Body of pancreas (tissue), 4 donors: ENCODE results near the gene SLC18B1. TPM values are rescaled to one million over a fixed set of nuclear protein-coding genes. Genes with fewer than 3 reads are reported as not detected.

Experiments used
- ATAC-seq: fragments of 150-250 bp; one replicate; pipeline ENCODE4 v1.9.1; 2016
- DNase-seq, 4 donors: peaks; one replicate each; pipeline ENCODE4 v3.0.0-alpha.2; 2019
- H3K27ac ChIP-seq, 4 donors: fragments of 200-600 bp; sonication (generic); 1 replicate in 3 of 4; 2 replicates in 1 of 4; pipeline versions ENCODE4 v1.5.1 to v1.6.1; 2016 to 2019; ENCODE audit warnings: mild to moderate bottlenecking in 1 of 4, mixed read lengths in 1 of 4, moderate library complexity in 1 of 4
- H3K27me3 ChIP-seq, 2 donors: fragments of 200-600 bp; sonication (generic); one replicate each; pipeline ENCODE4 v1.6.0; 2016; ENCODE audit warnings: mild to moderate bottlenecking in 1 of 2
- H3K36me3 ChIP-seq, 2 donors: fragments of 200-600 bp; sonication (generic); replicated peaks in 1 of 2; 2 replicates each; pipeline ENCODE4 v1.5.1; 2016; ENCODE audit warnings: low read depth in 2 of 2; ENCODE audit not compliant: insufficient read depth in 1 of 2
- H3K4me1 ChIP-seq: fragments of 200-600 bp; sonication (generic); one replicate; pipeline ENCODE4 v1.6.0; 2016
- H3K4me3 ChIP-seq, 2 donors: fragments of 200-600 bp; sonication (generic); 1 replicate in 1 of 2; 2 replicates in 1 of 2; pipeline ENCODE4 v1.5.1; 2016 to 2019
- H3K9me3 ChIP-seq, 3 donors: fragments of 200-600 bp; sonication (generic); 1 replicate in 2 of 3; 2 replicates in 1 of 3; pipeline ENCODE4 v1.5.1; 2016
- POLR2A ChIP-seq, 3 donors: fragments of 450-650 bp; IDR thresholded peaks; one replicate each; pipeline ENCODE4 v1.6.1; 2016; ENCODE audit warnings: antibody characterized with exemption in 3 of 3, mild to moderate bottlenecking in 2 of 3
- WGBS, 2 donors: methylation state at CpG; one replicate each; pipeline ENCODE4 v1.1.5; 2017; 5-methylcytosine and 5-hydroxymethylcytosine counted together
- intact Hi-C: fragments of 100-400 bp; cut with DNase I; formaldehyde crosslinking; loops from one replicate; pipeline ENCODE4 v1.15.1; 2023
- total RNA-seq, 2 donors: library from RNA; depleted of rRNA; stranded (reverse); fragments of >200 nt; gene quantifications; one replicate each; pipeline ENCODE4 v1.1.0, GENCODE V29; 2016
- TF ChIP-seq, protein P1 (sequence below), 7 experiments: fragments of 450-650 bp in 4 of 7; fragments of 200-600 bp in 3 of 7; sonication (generic) in 3 of 7; IDR thresholded peaks; one replicate each; pipeline ENCODE4 v1.5.1; 2016 to 2019; ENCODE audit warnings: antibody characterized with exemption in 7 of 7

Gene SLC18B1
- total RNA-seq, 2 donors from 2014 or later = 7.3 to 9.9 TPM

DNA sequence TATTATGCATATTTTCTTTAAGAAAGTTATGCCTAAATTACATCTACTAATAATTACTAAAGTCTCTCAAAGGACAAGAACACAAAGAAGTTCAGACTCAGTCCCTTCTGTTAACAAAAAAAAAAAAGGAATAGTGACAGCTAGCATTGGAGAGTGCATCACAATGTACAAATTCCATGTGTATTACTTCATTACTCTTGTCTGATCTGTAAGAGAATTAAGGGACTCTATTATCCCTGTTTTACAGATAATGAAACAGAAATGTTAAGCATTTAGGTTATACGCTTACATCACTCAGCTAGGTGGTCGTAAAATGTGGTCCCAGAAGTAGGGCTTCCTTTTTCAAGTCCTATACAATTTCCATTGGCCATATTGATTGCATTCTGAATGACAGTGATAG, 67.4 kb downstream of the SLC18B1 start:
- Histone ChIP-seq H3K36me3 (no peaks in the 10 kb centered on the region), H3K4me1 (peaks cover 19% of the 10 kb centered on the region), H3K27me3 (no peaks in the 10 kb centered on the region), H3K4me3 (no peak overlapping the region), H3K9me3 (no peaks in the 10 kb centered on the region), H3K27ac (no peak overlapping the region)
- intact Hi-C loops = no loop called here
- WGBS, 2 donors = 86 to 91% methylated on average over 2 of the region's 2 CpGs
- TF ChIP-seq, protein P1, sequence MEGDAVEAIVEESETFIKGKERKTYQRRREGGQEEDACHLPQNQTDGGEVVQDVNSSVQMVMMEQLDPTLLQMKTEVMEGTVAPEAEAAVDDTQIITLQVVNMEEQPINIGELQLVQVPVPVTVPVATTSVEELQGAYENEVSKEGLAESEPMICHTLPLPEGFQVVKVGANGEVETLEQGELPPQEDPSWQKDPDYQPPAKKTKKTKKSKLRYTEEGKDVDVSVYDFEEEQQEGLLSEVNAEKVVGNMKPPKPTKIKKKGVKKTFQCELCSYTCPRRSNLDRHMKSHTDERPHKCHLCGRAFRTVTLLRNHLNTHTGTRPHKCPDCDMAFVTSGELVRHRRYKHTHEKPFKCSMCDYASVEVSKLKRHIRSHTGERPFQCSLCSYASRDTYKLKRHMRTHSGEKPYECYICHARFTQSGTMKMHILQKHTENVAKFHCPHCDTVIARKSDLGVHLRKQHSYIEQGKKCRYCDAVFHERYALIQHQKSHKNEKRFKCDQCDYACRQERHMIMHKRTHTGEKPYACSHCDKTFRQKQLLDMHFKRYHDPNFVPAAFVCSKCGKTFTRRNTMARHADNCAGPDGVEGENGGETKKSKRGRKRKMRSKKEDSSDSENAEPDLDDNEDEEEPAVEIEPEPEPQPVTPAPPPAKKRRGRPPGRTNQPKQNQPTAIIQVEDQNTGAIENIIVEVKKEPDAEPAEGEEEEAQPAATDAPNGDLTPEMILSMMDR (IDR thresholded peaks at IDR 0.05) = no peak
- no peak for TF ChIP-seq POLR2A (IDR thresholded peaks at IDR 0.05)
- ATAC-seq = no peak
- no peak for DNase-seq

DNA sequence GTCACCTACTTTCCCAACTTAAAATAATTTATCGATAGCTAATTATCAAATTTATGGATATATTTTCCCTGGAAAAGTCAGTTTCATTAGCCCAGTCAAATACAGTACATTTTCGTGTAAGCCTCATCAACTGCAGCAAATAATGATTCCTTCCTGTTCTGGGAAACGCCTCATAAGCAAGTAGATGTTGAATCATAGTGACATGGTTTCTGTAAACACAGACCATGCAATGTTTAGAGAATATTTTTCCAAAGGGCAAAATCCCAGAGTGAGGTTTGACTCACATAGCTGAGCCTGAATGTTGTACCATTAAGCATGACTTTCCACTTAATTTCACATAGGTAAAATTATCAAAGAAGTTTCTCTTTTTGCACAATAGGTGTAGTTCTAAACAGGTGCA, 67.9 kb downstream of the SLC18B1 start:
- no peaks in the 10 kb centered on the region for H3K9me3 ChIP-seq
- H3K4me3 ChIP-seq = no peak overlapping the region
- no peaks in the 10 kb centered on the region for H3K27me3 ChIP-seq
- TF ChIP-seq, protein P1 (IDR thresholded peaks at IDR 0.05) = no peak
- no peak for TF ChIP-seq POLR2A (IDR thresholded peaks at IDR 0.05)
- ATAC-seq = no peak
- intact Hi-C loops = no loop called here
- H3K36me3 ChIP-seq = no peaks in the 10 kb centered on the region
- H3K27ac ChIP-seq = no peak overlapping the region
- 65 to 75% methylated on average over 3 of the region's 3 CpGs for WGBS, 2 donors
- peaks cover 14% of the 10 kb centered on the region for H3K4me1 ChIP-seq
- DNase-seq = no peak

DNA sequence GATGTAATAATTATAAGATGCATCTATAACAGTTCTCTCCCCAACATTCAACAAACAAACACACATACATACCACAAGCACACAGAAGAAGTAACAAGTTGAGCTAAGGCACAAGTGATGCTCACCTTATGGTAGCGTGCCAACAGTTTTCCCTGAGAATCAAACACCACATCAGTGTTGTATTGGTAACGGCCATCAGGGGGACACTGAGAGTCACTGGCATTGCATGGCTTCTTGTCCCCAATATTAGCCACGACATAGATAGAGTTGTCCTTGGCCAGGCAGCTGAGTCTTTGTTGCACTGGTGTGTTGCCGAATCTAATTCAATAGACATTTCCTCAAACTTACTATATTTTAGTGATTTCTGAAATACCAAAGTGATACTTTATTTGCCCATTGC, 69.8 kb downstream of the SLC18B1 start:
- WGBS, 2 donors = 70 to 75% methylated on average over 4 of the region's 4 CpGs
- Histone ChIP-seq H3K27me3 (no peaks in the 10 kb centered on the region), H3K9me3 (no peaks in the 10 kb centered on the region), H3K4me3 (no peak overlapping the region), H3K4me1 (no peaks in the 10 kb centered on the region), H3K27ac (no peak overlapping the region), H3K36me3 (no peaks in the 10 kb centered on the region)
- ATAC-seq = no peak
- intact Hi-C loops = no loop called here
- DNase-seq = no peak
- TF ChIP-seq, protein P1 (IDR thresholded peaks at IDR 0.05) = no peak
- TF ChIP-seq POLR2A (IDR thresholded peaks at IDR 0.05) = no peak

DNA sequence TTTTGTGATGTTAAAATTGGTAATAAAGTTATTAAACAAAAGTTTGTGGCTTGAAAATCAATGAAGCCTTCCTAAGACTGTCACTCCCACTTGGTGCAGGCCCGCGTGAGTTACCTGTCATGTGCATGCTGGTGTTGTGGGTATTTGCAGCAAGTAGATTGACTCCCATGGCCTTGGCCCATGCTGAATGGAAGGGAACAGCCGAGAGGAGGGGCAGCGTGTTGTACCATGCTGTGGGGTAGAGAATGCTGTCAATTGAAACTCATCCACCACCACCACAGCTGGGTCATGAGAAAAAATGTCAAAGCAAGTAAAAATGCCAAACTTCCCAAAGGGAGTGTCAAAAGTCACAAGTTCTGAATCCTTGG, 71.8 kb downstream of the SLC18B1 start:
- no peak overlapping the region for H3K27ac ChIP-seq
- no peaks in the 10 kb centered on the region for H3K36me3 ChIP-seq
- TF ChIP-seq POLR2A (IDR thresholded peaks at IDR 0.05) = no peak
- TF ChIP-seq, protein P1 (IDR thresholded peaks at IDR 0.05) = no peak
- no peaks in the 10 kb centered on the region for H3K4me1 ChIP-seq
- 68 to 71% methylated on average over 4 of the region's 4 CpGs for WGBS, 2 donors
- intact Hi-C loops = no loop called here
- no peak overlapping the region for H3K4me3 ChIP-seq
- DNase-seq = no peak
- ATAC-seq = no peak
- H3K9me3 ChIP-seq = no peaks in the 10 kb centered on the region
- H3K27me3 ChIP-seq = no peaks in the 10 kb centered on the region

DNA sequence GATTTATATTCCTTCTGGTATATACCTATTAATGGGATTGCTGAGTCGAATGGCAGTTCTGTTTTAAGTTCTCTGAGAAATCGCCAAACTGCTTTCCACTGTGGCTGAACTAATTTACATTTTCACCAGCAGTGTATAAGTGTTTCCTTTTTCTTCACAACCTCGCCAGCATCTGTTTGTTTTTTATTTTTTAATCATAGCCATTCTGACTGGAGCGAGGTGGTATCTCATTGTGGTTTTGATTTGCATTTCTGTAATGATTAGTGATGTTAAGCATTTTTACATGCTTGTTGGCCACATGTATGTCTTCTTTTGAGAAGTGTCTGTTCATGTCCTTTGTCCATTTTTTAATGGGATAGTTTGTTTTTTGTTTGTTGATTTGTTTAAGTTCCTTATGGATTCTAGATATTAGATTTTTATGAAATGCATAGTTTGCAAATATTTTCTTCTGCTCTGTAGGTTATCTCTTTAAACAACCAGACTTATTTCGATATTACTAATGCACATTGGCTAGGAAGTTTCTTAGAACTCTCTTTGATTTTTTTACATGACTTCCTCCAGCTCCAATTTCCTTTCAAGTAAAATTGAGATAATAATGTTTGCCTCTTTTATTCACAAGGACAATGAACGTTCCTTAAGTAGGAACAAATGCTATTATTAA, 72.4 kb downstream of the SLC18B1 start:
- H3K4me1 ChIP-seq = no peaks in the 10 kb centered on the region
- ATAC-seq (no peak), DNase-seq (no peak)
- no peak overlapping the region for H3K4me3 ChIP-seq
- H3K27ac ChIP-seq = no peak overlapping the region
- intact Hi-C loops = no loop called here
- H3K9me3 ChIP-seq = no peaks in the 10 kb centered on the region
- TF ChIP-seq POLR2A (IDR thresholded peaks at IDR 0.05) = no peak
- TF ChIP-seq, protein P1 (IDR thresholded peaks at IDR 0.05) = no peak
- H3K36me3 ChIP-seq = no peaks in the 10 kb centered on the region
- WGBS, 2 donors = 57 to 72% methylated on average over 6 of the region's 6 CpGs
- H3K27me3 ChIP-seq = no peaks in the 10 kb centered on the region
